Nephron progenitor cell (in vitro differentiated cells): Measurements from ENCODE around the gene ERBB4.

Experiments used
- DNase-seq: peaks from one replicate; pipeline ENCODE4 v3.0.0; 2021
- H3K27ac Mint-ChIP-seq: 2 replicates; pipeline ENCODE4 v1.8.0; 2021; ENCODE audit warnings: mild to moderate bottlenecking, moderate library complexity, mixed read lengths
- H3K27me3 Mint-ChIP-seq: 2 replicates; pipeline ENCODE4 v1.8.0; 2021; ENCODE audit warnings: mild to moderate bottlenecking, low read depth, mixed read lengths; ENCODE audit not compliant: poor library complexity
- H3K36me3 Mint-ChIP-seq: 2 replicates; pipeline ENCODE4 v1.8.0; 2021; ENCODE audit warnings: low read depth, mixed read lengths
- H3K4me1 Mint-ChIP-seq: 2 replicates; pipeline ENCODE4 v1.8.0; 2021; ENCODE audit warnings: mixed read lengths
- H3K4me3 Mint-ChIP-seq: 2 replicates; pipeline ENCODE4 v1.8.0; 2021; ENCODE audit warnings: mild to moderate bottlenecking, moderate library complexity, mixed read lengths
- H3K9me3 Mint-ChIP-seq: 2 replicates; pipeline ENCODE4 v1.8.0; 2021; ENCODE audit warnings: mild to moderate bottlenecking, moderate library complexity, mixed read lengths
- CTCF ChIP-seq: fragments of 200-600 bp; sonication (generic); IDR thresholded peaks from 2 replicates; pipeline ENCODE4 v1.5.0; 2021; ENCODE audit warnings: antibody characterized with exemption

ERBB4 gene

GRCh38 chr2:211455216-211455841, 1083.3 kb downstream of the ERBB4 start:
- peaks cover 25% of the 10 kb centered on the region for H3K4me1 Mint-ChIP-seq
- H3K27ac Mint-ChIP-seq = no peak overlapping the region
- H3K36me3 Mint-ChIP-seq = peaks cover 19% of the 10 kb centered on the region
- DNase-seq = peak; percentile 41
- H3K9me3 Mint-ChIP-seq = peaks cover 24% of the 10 kb centered on the region
- no peaks in the 10 kb centered on the region for H3K27me3 Mint-ChIP-seq
- peak overlapping the region; percentile 70 for H3K4me3 Mint-ChIP-seq
- peak; percentile 94 for TF ChIP-seq CTCF

DNA sequence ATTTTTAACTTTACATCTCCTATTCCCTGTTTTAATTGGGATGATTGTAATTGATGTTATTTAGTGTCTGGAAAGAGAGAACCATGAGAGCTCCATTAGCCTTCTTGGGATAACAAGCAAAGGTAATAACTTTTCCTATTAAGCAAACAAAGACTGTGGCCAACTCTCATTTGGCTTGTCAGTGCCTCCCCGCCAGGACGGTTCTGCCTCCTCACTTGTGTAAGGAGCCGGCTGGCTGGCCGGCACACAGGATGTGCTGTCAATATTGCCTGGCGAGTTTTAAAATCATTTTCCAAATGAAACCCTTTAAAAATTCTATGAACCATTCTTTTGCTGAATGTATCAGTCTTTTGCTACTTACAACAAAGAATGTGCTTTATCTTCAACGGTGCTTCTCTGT, 1083.9 kb downstream of the ERBB4 start:
- Mint-ChIP-seq H3K27me3 (no peaks in the 10 kb centered on the region), H3K9me3 (peaks cover 17% of the 10 kb centered on the region), H3K27ac (no peak overlapping the region), H3K4me1 (peaks cover 25% of the 10 kb centered on the region), H3K36me3 (peaks cover 13% of the 10 kb centered on the region), H3K4me3 (peak overlapping the region; percentile 70)
- DNase-seq = peak; percentile 28
- no peak for TF ChIP-seq CTCF

GRCh38 chr2:211453311-211453887, 1085.2 kb downstream of the ERBB4 start:
- no peak for TF ChIP-seq CTCF
- Mint-ChIP-seq H3K4me3 (no peak overlapping the region), H3K27me3 (no peaks in the 10 kb centered on the region), H3K9me3 (peaks cover 5% of the 10 kb centered on the region), H3K4me1 (peaks cover 25% of the 10 kb centered on the region), H3K27ac (no peak overlapping the region), H3K36me3 (peaks cover 5% of the 10 kb centered on the region)
- DNase-seq = no peak

DNA sequence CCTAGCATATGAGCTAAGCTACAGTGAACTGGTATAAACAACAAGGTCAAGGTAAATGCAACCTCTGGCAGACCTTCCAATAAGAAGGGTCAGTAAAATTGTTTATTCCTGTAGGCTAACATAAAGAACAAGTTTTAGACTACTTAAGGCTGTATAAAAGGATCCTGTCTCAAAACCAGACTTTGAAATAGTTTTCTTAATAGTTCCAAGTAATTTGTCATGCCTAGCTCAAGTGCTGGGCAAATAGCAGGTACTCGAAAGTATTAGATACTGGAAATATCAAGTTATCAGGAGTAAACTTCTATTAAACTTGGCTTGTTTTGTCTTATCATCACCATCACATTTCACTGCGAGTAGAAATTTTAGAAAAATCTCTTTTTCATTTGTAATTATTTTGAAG, 1087.0 kb downstream of the ERBB4 start:
- H3K4me1 Mint-ChIP-seq = peaks cover 25% of the 10 kb centered on the region
- no peaks in the 10 kb centered on the region for H3K27me3 Mint-ChIP-seq
- TF ChIP-seq CTCF = no peak
- H3K4me3 Mint-ChIP-seq = no peak overlapping the region
- no peaks in the 10 kb centered on the region for H3K9me3 Mint-ChIP-seq
- H3K27ac Mint-ChIP-seq = no peak overlapping the region
- no peak for DNase-seq
- no peaks in the 10 kb centered on the region for H3K36me3 Mint-ChIP-seq

- Mint-ChIP-seq H3K27me3 (no peaks in the 10 kb centered on the region), H3K4me3 (no peak overlapping the region), H3K36me3 (no peaks in the 10 kb centered on the region), H3K9me3 (no peaks in the 10 kb centered on the region), H3K27ac (no peak overlapping the region), H3K4me1 (peaks cover 15% of the 10 kb centered on the region)
- no peak for TF ChIP-seq CTCF
- DNase-seq = no peak
Observed at GRCh38 chr2:211449819-211450218, 1088.8 kb downstream of the ERBB4 start.

DNA sequence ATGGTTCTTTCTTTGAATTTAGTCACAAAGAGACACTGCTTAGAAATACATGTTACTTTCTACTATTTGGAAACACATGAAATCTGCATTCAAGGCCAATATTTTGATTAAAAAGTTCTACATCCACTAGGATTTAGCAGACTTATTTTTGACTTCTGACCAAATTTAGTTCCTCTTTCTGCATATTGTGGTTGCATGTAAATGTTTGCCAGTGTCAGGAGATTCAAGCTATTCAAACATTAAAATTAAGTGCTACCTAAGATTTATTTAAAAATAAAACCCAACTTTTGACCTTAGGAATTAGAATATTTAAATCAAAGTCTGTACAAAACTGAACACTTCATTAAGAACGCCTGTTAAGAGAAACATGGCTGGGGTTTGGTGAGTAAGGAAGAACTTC, 1091.1 kb downstream of the ERBB4 start:
- no peak overlapping the region for H3K4me3 Mint-ChIP-seq
- no peaks in the 10 kb centered on the region for H3K36me3 Mint-ChIP-seq
- no peak for DNase-seq
- H3K9me3 Mint-ChIP-seq = no peaks in the 10 kb centered on the region
- H3K4me1 Mint-ChIP-seq = peaks cover 8% of the 10 kb centered on the region
- TF ChIP-seq CTCF = no peak
- H3K27me3 Mint-ChIP-seq = no peaks in the 10 kb centered on the region
- H3K27ac Mint-ChIP-seq = no peak overlapping the region
